Ishikawa (cell line): ENCODE data around the gene PRR20G.

Source experiments
- EGR1 ChIP-seq: IDR thresholded peaks from 2 replicates; pipeline ENCODE4 v1.6.1; 2012
- MAX ChIP-seq: IDR thresholded peaks from 2 replicates; pipeline ENCODE4 v1.6.1; 2012
- REST ChIP-seq: IDR thresholded peaks from 2 replicates; pipeline ENCODE4 v1.6.1; 2012; ENCODE audit warnings: low read depth, mild to moderate bottlenecking
- TAF1 ChIP-seq: IDR thresholded peaks from 2 replicates; pipeline ENCODE4 v1.6.1; 2012; ENCODE audit warnings: low read depth, mild to moderate bottlenecking
- TEAD4 ChIP-seq: IDR thresholded peaks from 2 replicates; pipeline ENCODE4 v1.6.1; 2012

DNA sequence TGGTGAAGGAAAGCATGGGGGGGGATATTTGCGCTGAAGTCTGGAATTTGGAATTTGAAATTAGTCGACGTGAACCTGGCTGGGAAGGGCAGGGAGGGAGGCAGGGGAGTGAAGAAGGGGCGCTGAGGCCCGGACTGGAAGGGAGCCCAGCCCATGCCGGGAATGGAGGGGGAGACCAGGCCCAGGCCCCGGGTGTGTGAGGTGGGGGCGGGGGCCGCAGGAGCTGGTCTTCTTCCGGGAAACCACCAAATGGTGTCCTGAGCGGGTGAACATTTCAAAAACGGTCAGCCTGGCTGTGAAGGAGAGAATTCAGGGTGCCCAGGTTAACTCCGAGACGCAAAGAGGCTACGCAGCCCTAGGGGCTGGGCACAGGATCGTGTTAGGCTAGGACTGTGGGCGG is 497 bp upstream of the PRR20G start:
- no peak for TF ChIP-seq EGR1
- no peak for TF ChIP-seq TEAD4
- no peak for TF ChIP-seq REST
- no peak for TF ChIP-seq MAX
- no peak for TF ChIP-seq TAF1
